Lower leg skin (tissue), 3 donors: ENCODE data around the gene HIPK1.

Experiments used
- POLR2A ChIP-seq, 2 donors: fragments of 450-650 bp; IDR thresholded peaks; one replicate each; pipeline ENCODE4 v1.6.1; 2016 to 2017; ENCODE audit warnings: antibody characterized with exemption in 2 of 2, mild to moderate bottlenecking in 1 of 2, moderate library complexity in 1 of 2
- TF ChIP-seq, protein P1 (sequence below), 3 donors: fragments of 450-650 bp; IDR thresholded peaks; one replicate each; pipeline ENCODE4 v1.5.1; 2016; ENCODE audit warnings: antibody characterized with exemption in 3 of 3, mild to moderate bottlenecking in 3 of 3, moderate library complexity in 2 of 3

DNA sequence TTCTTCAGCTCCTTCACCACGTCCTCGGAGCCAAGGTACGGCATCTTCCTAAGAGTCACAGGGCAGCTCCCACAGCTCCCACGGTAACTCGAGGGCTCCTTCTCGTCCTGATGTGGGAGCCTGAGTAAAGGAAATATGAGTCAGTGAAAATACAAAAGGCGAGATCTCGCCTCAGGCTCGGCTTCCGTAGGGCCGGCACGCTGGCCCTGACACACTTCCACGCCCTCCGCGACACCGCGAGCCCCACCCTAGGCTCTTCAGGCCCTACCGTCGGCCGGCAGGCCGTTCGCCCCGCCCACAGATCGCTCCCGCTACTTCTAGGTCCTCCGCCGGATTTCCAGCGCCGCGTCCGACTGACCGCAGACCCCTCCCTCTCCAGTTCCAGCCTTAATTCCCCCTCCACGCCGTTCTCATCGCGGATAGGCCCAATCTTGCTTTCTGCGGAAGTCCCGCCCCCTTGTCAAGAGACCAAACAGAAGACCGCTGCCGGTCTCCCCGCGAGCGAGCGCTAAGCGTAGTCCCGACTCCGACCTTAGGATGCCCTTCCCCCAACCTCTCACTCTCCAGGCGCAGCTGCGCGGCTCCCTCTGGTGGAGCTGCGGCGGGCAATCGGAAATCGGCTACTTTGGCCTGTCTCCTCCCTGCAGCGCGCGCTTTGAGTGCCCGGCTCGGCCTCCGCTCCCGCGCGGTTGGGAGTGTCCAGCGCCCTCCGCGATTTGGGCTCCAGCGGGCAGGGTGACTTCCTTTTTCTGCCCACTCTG lies 24.3 kb upstream of the HIPK1 start, which contains the start of the genes AP4B1 and DCLRE1B:
- TF ChIP-seq, protein P1, sequence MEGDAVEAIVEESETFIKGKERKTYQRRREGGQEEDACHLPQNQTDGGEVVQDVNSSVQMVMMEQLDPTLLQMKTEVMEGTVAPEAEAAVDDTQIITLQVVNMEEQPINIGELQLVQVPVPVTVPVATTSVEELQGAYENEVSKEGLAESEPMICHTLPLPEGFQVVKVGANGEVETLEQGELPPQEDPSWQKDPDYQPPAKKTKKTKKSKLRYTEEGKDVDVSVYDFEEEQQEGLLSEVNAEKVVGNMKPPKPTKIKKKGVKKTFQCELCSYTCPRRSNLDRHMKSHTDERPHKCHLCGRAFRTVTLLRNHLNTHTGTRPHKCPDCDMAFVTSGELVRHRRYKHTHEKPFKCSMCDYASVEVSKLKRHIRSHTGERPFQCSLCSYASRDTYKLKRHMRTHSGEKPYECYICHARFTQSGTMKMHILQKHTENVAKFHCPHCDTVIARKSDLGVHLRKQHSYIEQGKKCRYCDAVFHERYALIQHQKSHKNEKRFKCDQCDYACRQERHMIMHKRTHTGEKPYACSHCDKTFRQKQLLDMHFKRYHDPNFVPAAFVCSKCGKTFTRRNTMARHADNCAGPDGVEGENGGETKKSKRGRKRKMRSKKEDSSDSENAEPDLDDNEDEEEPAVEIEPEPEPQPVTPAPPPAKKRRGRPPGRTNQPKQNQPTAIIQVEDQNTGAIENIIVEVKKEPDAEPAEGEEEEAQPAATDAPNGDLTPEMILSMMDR (IDR thresholded peaks at IDR 0.05) = peak in 1 of 3 donors; percentile 64
- TF ChIP-seq POLR2A (IDR thresholded peaks at IDR 0.05) = no peak
